ENCODE data around the gene CASP8AP2. TPM values are rescaled to one million over a fixed set of nuclear protein-coding genes. Genes with fewer than 3 reads are reported as not detected.

The CASP8AP2 gene
- total and polyA plus RNA-seq, 11 donors, result 4.4 to 16.2 (median 11.8) TPM

DNA sequence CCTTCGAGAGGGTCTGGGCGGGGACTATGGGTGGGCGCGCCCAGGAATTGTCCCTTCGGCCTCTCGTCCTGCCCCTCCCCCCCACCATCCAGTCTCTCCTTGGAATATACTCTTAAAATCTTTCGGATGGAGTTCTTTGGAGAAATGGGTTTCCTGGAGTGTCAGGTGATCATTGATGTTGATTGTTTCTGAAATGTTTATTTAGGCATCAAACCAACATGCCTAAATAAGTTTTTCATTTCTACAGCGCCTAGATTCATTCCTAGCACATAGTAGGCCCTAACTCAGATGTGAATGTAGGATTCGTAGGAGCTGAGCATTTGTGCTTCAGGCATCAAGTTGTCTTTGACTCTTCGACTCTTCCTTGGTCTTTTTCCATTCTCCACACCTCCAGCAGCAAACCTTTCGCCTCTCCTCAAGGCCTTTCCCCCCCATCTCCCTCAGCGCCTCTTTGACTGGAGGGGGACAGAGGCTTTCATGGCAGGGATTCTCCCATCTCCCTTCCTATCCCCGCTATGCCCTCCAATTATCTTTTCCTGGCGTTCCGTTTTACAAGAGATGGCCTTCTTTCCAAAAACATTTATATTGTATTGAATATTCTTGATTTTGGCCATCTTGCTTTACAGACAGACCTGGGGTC lies 610 bp downstream of the CASP8AP2 start:
- Histone ChIP-seq H3K9me3 (no peaks in the 10 kb centered on the region), H3K4me1 (peaks cover 0 to 24% (median 10%) of the 10 kb centered on the region in 12 donors), H3K4me3 (peak overlapping the region; percentile 58 to 99 (median 78)), H3K27ac (peak overlapping the region; percentile 25 to 87 (median 78)), H3K27me3 (no peaks in the 10 kb centered on the region), H3K36me3 (peaks cover 0 to 33% (median 20%) of the 10 kb centered on the region in 9 donors)
- no peak for TF ChIP-seq POLR2A (IDR thresholded peaks at IDR 0.05)
- no peak for TF ChIP-seq CTCF (IDR thresholded peaks at IDR 0.05)
- 9 to 12% (median 10%) methylated on average over 13 to 15 of the region's 15 CpGs for whole genome bisulfite sequencing, 4 donors
- ATAC-seq, result no peak
- intact Hi-C loops (cut with DNase I), result no loop called here
- no peak for DNase-seq

- ATAC-seq (no peak), DNase-seq (no peak)
- Histone ChIP-seq H3K9me3 (no peaks in the 10 kb centered on the region), H3K27me3 (no peaks in the 10 kb centered on the region), H3K4me1 (peaks cover 0 to 32% (median 9%) of the 10 kb centered on the region in 12 donors), H3K36me3 (peaks cover 0 to 66% (median 26%) of the 10 kb centered on the region in 9 donors), H3K4me3 (no peak overlapping the region), H3K27ac (peak overlapping the region in 1 of 12 donors; percentile 55)
- intact Hi-C loops (cut with DNase I), result no loop called here
- WGBS, 4 donors, result 88 to 91% (median 89%) methylated on average over 12 of the region's 12 CpGs
- TF ChIP-seq CTCF (IDR thresholded peaks at IDR 0.05) (no peak), POLR2A (IDR thresholded peaks at IDR 0.05) (no peak)
Observed at GRCh38 chr6:89834884-89835792, 5.5 kb downstream of the CASP8AP2 start.

DNA sequence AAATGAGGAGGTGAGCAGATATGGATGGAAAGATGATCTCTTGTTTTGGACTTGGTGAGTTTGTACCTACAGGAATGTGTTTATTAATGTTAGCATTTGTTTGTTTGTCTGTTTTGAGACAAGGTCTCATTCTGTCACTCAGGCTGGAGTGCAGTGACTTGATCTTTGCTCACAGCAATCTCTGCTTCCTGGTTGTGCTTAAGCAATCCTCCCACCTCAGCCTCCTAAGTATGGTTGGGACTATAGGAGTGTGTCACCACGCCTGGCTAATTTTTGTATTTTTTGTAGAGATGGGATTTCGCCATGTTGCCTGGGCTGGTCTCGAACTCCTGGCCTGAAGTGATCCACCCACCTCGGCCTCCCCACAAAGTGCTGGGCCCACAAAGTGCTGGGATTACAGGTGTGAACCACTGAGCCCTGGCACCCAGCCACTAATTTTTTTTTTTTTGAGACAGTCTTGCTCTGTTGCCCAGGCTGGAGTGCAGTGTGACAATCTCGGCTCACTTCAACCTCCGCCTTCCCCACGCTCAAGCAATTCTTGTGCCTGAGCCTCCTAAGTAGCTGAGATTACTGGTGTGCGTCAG lies 7.1 kb downstream of the CASP8AP2 start:
- no peak for DNase-seq
- Histone ChIP-seq H3K9me3 (no peaks in the 10 kb centered on the region), H3K36me3 (peaks cover 0 to 63% (median 27%) of the 10 kb centered on the region in 9 donors), H3K4me1 (peaks cover 0 to 32% (median 8%) of the 10 kb centered on the region in 12 donors), H3K27me3 (no peaks in the 10 kb centered on the region), H3K27ac (no peak overlapping the region), H3K4me3 (no peak overlapping the region)
- no peak for TF ChIP-seq POLR2A (IDR thresholded peaks at IDR 0.05)
- no peak for TF ChIP-seq CTCF (IDR thresholded peaks at IDR 0.05)
- 95 to 97% (median 96%) methylated on average over 8 of the region's 8 CpGs for WGBS, 4 donors
- ATAC-seq, result no peak
- intact Hi-C loops (cut with DNase I), result no loop called here

- H3K27ac ChIP-seq, result peak overlapping the region in 2 of 12 donors; percentile 30 to 40
- WGBS, 4 donors, result 32 to 57% (median 37%) methylated on average over 3 of the region's 3 CpGs
- H3K4me1 ChIP-seq, result peaks cover 0 to 28% (median 22%) of the 10 kb centered on the region in 12 donors
- peak; percentile 38 to 77 (median 70) for ATAC-seq
- H3K9me3 ChIP-seq, result no peaks in the 10 kb centered on the region
- intact Hi-C loops (cut with DNase I), result no loop called here
- DNase-seq, result peak in 2 of 5 donors; percentile 23 to 37
- TF ChIP-seq POLR2A (IDR thresholded peaks at IDR 0.05) (no peak), CTCF (IDR thresholded peaks at IDR 0.05) (no peak)
- H3K4me3 ChIP-seq, result no peak overlapping the region
- peaks cover 0 to 34% (median 4%) of the 10 kb centered on the region in 9 donors for H3K36me3 ChIP-seq
- H3K27me3 ChIP-seq, result no peaks in the 10 kb centered on the region
Observed at GRCh38 chr6:89840538-89840937, 10.9 kb downstream of the CASP8AP2 start.

Data from heart left ventricle (tissue), 16 donors.